CD4-positive, alpha-beta T cell (primary cell): ENCODE data around the gene MCRIP2. TPM values are rescaled to one million over a fixed set of nuclear protein-coding genes. Genes with fewer than 3 reads are reported as not detected.

Experiments
- ATAC-seq: fragments of 200-7000 bp; cut with Tn5 transposase; one replicate; pipeline ENCODE4 v1.10.0; 2022; ENCODE audit warnings: mild to moderate bottlenecking; ENCODE audit not compliant: poor library complexity
- CTCF ChIA-PET: fragments of 350-600 bp; sonication (Branson Sonifier 250); formaldehyde crosslinking; loops from one replicate; lab custom pipeline; 2021; ENCODE audit warnings: antibody characterized with exemption, inconsistent platforms; lab: Charles Lee
- POLR2A ChIA-PET: fragments of 350-600 bp; sonication (Branson Sonifier 250); formaldehyde crosslinking; loops from one replicate; lab custom pipeline; 2021; ENCODE audit warnings: antibody characterized with exemption, inconsistent platforms; lab: Charles Lee
- DNase-seq, 14 experiments: peaks; one replicate each; pipeline ENCODE4 v3.0.0-alpha.2; 2013 to 2020; ENCODE audit warnings: mixed read lengths in 2 of 14
- H3K27ac ChIP-seq, 2 donors: one replicate each; pipeline versions ENCODE4 v1.5.1 to v1.7.0; 2013; ENCODE audit warnings: low read length in 2 of 2, low read depth in 1 of 2, mild to moderate bottlenecking in 1 of 2
- H3K27me3 ChIP-seq, 2 experiments: 1 replicate in 1 of 2; 2 replicates in 1 of 2; pipeline versions ENCODE4 v1.6.1 to v1.7.0; 2013; ENCODE audit warnings: low read length in 2 of 2, control low read depth in 1 of 2, mild to moderate bottlenecking in 1 of 2, moderate library complexity in 1 of 2; ENCODE audit not compliant: insufficient read depth in 2 of 2, control insufficient read depth in 1 of 2
- H3K36me3 ChIP-seq: one replicate; pipeline ENCODE4 v1.6.1; 2013; ENCODE audit warnings: low read length, control low read depth; ENCODE audit not compliant: insufficient read depth
- H3K4me1 ChIP-seq: one replicate; pipeline ENCODE4 v1.6.1; 2013; ENCODE audit warnings: low read length, control low read depth; ENCODE audit not compliant: insufficient read depth
- H3K4me3 ChIP-seq: one replicate; pipeline ENCODE4 v1.5.1; 2013; ENCODE audit warnings: mild to moderate bottlenecking, low read length, moderate library complexity
- H3K9me3 ChIP-seq, 2 experiments: 1 replicate in 1 of 2; 2 replicates in 1 of 2; pipeline versions ENCODE4 v1.6.1 to v1.7.0; 2013; ENCODE audit warnings: low read length in 2 of 2, mild to moderate bottlenecking in 2 of 2, control low read depth in 1 of 2, moderate library complexity in 1 of 2; ENCODE audit not compliant: control insufficient read depth in 1 of 2, insufficient read depth in 1 of 2
- H3K27ac Mint-ChIP-seq: one replicate; pipeline ENCODE4 v1.8.0; 2020; ENCODE audit warnings: mixed read lengths
- H3K27me3 Mint-ChIP-seq: one replicate; pipeline ENCODE4 v1.8.0; 2021; ENCODE audit warnings: mixed read lengths
- H3K36me3 Mint-ChIP-seq: one replicate; pipeline ENCODE4 v1.8.0; 2021; ENCODE audit warnings: low read depth, mixed read lengths
- H3K4me1 Mint-ChIP-seq: one replicate; pipeline ENCODE4 v1.8.0; 2021; ENCODE audit warnings: low read depth, mixed read lengths
- H3K4me3 Mint-ChIP-seq: one replicate; pipeline ENCODE4 v1.8.0; 2020; ENCODE audit warnings: mild to moderate bottlenecking, mixed read lengths
- H3K9me3 Mint-ChIP-seq: one replicate; pipeline ENCODE4 v1.8.0; 2020; ENCODE audit warnings: mixed read lengths
- intact Hi-C, 2 experiments: fragments of 100-400 bp; cut with DNase I in 1 of 2; cut with micrococcal nuclease in 1 of 2; formaldehyde crosslinking; loops; one replicate each; pipeline versions ENCODE4 v1.15.1 to v1.9.0; 2023 to 2025; cut with DNase I, micrococcal nuclease
- total RNA-seq, 174 experiments: library from RNA in 2 of 174; stranded (reverse) in 2 of 174; gene quantifications; one replicate each; pipeline ENCODE4 v1.2.3 and lab custom pipeline; 2021 to 2026
- TF ChIP-seq, protein P1 (sequence below): fragments of 200-600 bp; IDR thresholded peaks from one replicate; pipeline ENCODE4 v1.8.0; 2022; ENCODE audit warnings: antibody characterized with exemption, mild to moderate bottlenecking

The MCRIP2 gene
- total RNA-seq, 2 experiments from 2014 or later: 11.4 to 14.6 TPM

DNA sequence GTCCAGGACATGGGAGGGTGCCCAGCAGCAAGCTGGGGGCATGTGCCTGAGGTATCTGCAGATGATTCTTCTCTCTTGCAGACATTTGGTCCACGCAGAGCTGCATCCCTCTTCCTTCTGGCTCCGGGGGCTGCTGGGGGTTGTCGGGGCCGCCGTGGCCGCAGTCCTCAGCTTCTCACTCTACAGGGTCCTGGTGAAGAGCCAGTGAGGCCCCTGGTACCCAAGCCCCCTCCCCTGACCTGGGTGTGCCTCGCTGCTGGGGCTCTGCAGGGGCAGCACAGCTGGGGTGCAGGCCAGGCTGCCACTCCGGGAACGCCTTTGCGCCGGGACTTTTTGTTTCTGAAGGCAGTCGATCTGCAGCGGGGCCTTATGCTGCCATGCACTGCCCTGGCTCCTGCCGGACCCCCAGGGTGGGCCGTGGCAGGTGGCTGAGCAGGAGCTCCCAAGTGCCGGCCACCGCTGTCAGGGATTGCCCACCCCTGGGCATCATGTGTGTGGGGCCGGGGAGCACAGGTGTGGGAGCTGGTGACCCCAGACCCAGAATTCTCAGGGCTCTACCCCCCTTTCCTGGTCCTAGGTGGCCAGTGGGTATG, 31.9 kb downstream of the MCRIP2 start:
- CTCF ChIA-PET: no interaction called here
- POLR2A ChIA-PET: no interaction called here
- Mint-ChIP-seq H3K36me3 (peaks cover 15% of the 10 kb centered on the region), H3K27ac (no peak overlapping the region), H3K9me3 (no peaks in the 10 kb centered on the region), H3K4me1 (peaks cover 11% of the 10 kb centered on the region), H3K4me3 (no peak overlapping the region), H3K27me3 (no peaks in the 10 kb centered on the region)
- no peak overlapping the region for H3K4me3 ChIP-seq
- ATAC-seq (no peak), DNase-seq (no peak)
- H3K27ac ChIP-seq: no peak overlapping the region
- no peaks in the 10 kb centered on the region for H3K9me3 ChIP-seq
- H3K4me1 ChIP-seq: peaks cover 37% of the 10 kb centered on the region
- H3K36me3 ChIP-seq: peaks cover 35% of the 10 kb centered on the region
- H3K27me3 ChIP-seq: peaks cover 8 to 12% of the 10 kb centered on the region in 2 experiments
- intact Hi-C loops: no loop called here
- TF ChIP-seq, protein P1, sequence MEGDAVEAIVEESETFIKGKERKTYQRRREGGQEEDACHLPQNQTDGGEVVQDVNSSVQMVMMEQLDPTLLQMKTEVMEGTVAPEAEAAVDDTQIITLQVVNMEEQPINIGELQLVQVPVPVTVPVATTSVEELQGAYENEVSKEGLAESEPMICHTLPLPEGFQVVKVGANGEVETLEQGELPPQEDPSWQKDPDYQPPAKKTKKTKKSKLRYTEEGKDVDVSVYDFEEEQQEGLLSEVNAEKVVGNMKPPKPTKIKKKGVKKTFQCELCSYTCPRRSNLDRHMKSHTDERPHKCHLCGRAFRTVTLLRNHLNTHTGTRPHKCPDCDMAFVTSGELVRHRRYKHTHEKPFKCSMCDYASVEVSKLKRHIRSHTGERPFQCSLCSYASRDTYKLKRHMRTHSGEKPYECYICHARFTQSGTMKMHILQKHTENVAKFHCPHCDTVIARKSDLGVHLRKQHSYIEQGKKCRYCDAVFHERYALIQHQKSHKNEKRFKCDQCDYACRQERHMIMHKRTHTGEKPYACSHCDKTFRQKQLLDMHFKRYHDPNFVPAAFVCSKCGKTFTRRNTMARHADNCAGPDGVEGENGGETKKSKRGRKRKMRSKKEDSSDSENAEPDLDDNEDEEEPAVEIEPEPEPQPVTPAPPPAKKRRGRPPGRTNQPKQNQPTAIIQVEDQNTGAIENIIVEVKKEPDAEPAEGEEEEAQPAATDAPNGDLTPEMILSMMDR: no peak

DNA sequence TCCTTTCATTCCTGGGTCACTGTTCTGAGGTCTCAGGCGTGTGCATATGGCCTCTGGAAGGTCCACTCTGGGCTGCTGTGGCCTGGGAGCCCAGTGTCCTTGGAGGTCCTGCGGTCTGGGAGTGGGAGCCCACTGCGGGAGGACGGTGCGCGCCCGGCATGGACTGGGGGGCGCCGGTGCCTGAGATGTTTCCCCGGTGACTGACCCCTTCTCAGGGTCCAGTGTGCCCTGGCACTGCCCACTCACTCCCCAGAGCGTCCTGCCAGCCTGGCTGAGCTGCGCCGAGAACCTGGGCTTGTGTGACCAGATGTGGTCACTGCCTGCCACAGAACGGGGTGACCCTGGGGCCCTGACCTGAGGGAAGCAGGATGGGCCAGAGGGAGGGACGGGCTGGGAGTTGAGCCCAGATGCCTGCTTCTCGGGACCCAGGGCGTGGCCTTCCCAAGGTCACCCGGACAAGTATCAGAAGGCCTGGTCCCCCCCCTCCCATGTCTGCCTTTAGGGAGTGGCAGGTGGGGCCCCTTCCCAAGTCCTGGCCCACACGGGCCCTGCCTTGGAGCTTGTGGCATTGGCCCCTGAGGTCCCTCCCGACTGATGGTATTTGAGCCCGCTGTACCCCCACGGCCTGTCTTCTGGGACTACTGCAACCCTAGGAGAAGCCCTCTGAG, 32.7 kb downstream of the MCRIP2 start:
- Histone ChIP-seq H3K4me3 (no peak overlapping the region), H3K27ac (no peak overlapping the region), H3K9me3 (no peaks in the 10 kb centered on the region), H3K4me1 (peaks cover 34% of the 10 kb centered on the region), H3K36me3 (peaks cover 34% of the 10 kb centered on the region), H3K27me3 (peaks cover 8 to 12% of the 10 kb centered on the region in 2 experiments)
- Mint-ChIP-seq H3K27me3 (no peaks in the 10 kb centered on the region), H3K27ac (no peak overlapping the region), H3K4me3 (peak overlapping the region; percentile 65), H3K36me3 (peaks cover 15% of the 10 kb centered on the region), H3K4me1 (peaks cover 18% of the 10 kb centered on the region), H3K9me3 (no peaks in the 10 kb centered on the region)
- ChIA-PET POLR2A (no interaction called here), CTCF (no interaction called here)
- no peak for DNase-seq
- intact Hi-C loops: no loop called here
- ATAC-seq: no peak
- TF ChIP-seq, protein P1: no peak

DNA sequence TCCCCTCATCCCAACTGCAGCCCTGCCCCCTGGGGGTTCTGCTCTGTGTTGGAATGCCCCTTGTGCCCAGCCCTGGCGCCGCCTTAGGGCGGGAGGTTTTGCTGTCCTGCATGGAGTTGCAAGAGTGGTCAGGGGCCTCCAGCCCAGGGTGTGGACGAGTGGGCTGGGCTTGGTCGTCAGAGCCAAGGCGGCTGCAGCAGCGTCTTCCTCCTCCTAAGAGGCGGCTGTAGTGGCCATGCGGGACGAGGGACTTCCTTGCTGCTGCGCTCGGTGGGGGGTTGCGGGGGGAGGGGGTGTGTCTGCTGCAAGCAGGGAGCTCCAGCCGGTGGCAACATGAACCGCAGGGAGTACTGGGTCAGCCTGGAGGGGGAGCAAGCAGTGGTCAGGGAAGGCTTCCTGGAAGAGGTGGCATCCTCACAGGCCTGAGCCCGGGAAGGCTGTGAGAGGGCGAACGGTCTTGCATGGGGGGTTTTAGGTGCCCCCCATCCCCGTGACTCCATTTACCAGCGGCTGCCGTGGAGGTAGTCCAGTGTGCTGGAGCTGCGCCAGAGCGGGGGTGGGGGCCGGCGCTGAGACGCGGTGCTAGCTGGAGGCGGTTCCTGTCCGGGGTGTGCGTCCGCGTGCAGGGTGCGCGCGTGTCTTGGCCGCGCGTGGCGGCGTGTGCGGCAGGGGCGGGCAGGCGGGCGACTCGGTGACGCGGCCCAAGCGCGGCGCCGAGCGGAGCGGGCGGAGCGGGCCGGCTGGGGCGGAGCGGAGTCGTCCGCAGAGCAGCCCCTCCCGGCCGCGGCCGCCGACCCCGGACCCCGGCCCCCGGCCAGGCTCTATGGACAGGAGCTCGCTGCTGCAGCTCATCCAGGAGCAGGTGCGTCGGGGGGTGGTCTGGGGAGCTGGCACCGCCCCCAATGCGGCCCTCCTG, 33.6 kb downstream of the MCRIP2 start, which contains the start of gene RHBDL1:
Gene RHBDL1 (plus strand): TSS at position 704 of the 916 bp plus-strand sequence. CDS start 120 bp downstream, at position 824.
- ChIA-PET POLR2A (interaction anchor here (0.8 to 1.8 kb wide), 5 partner anchors 8 to 27 kb away, joined by 3 to 8 read pairs (median 5); partner anchors contain the start of genes JMJD8, RHOT2 and WDR24), CTCF (interaction anchor here (0.5 to 0.8 kb wide), 2 partner anchors 27 to 83 kb away, joined by 3 to 4 read pairs; no protein-coding TSS in a partner anchor)
- Histone ChIP-seq H3K9me3 (no peaks in the 10 kb centered on the region), H3K4me3 (peak within 1 kb of the TSS; percentile 22), H3K27me3 (peaks cover 8 to 12% of the 10 kb centered on the region in 2 experiments), H3K27ac (no peak within 1 kb of the TSS), H3K4me1 (peaks cover 36% of the 10 kb centered on the region), H3K36me3 (peaks cover 29% of the 10 kb centered on the region)
- Mint-ChIP-seq H3K4me1 (peaks cover 21% of the 10 kb centered on the region), H3K27ac (no peak within 1 kb of the TSS), H3K27me3 (no peaks in the 10 kb centered on the region), H3K9me3 (no peaks in the 10 kb centered on the region), H3K36me3 (peaks cover 9% of the 10 kb centered on the region), H3K4me3 (peak within 1 kb of the TSS; percentile 65)
- TF ChIP-seq, protein P1: no peak
- DNase-seq: peak in 1 of 14 experiments; percentile 58
- ATAC-seq: no peak
- intact Hi-C loops: no loop called here
